Activated CD4-positive, alpha-beta T cell treated with anti-CD3 and anti-CD28 coated beads for 1 hour (primary cell): Measurements from ENCODE around the gene HMGXB3.

Source experiments
- DNase-seq: peaks from one replicate; pipeline ENCODE4 v3.0.0-alpha.2; 2020

Gene HMGXB3

DNA sequence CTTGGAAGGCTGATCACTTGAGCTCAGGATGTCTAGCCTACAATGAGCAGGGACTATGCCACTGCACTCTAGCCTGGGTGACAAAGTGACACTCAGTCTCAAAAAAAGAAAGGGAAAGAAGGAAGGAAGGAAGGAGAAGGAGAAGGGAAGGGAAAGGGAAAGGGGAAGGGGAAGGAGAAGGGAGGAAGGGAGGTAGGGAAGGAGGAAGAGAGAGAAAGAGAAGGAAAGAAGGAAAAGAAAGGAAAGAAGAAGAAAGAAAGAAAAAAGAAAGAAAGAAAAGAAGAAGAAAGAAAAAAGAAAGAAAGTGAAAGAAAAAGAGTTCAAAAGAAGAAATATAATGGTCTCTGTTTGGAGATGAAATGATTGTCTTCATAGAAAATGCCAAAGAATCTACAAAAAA is 96.6 kb downstream of the HMGXB3 start:
- DNase-seq, result no peak

DNA sequence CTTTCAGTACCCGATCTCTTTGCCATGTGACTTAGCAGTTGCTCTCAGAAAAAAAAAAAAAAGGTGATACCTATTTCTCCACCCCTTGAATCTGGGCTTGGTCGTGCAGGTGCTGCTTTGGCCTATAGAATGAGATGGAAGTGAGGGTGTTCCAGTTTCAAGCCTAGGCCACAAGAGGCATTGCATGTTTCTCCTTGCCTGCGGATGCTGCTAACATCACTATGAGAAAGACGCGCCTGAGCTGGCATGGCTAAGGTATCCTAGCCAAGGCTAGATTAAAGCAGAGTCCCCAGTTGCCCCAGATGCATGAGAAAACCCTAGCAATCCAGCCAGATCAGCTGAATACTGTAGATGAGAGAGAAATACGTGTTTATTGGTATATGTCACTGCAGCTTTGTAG is 100.5 kb downstream of the HMGXB3 start:
- DNase-seq, result no peak
